GM12891 (cell line): ENCODE measurements around the gene TSPYL1.

Source experiments
- POLR2A ChIP-seq: IDR thresholded peaks from 2 replicates; pipeline ENCODE4 v1.6.1; 2011; ENCODE audit warnings: low read depth, low read length, control low read depth
- POLR2AphosphoS5 ChIP-seq: IDR thresholded peaks from 2 replicates; pipeline ENCODE4 v1.6.1; 2011; ENCODE audit warnings: low read depth, low read length, control low read depth
- POU2F2 ChIP-seq: IDR thresholded peaks from 2 replicates; pipeline ENCODE4 v1.6.1; 2011; ENCODE audit warnings: low read depth, mild to moderate bottlenecking, control low read depth, low read length, moderate library complexity
- TAF1 ChIP-seq: IDR thresholded peaks from 2 replicates; pipeline ENCODE4 v1.6.1; 2011; ENCODE audit warnings: low read depth, low read length, control low read depth

DNA sequence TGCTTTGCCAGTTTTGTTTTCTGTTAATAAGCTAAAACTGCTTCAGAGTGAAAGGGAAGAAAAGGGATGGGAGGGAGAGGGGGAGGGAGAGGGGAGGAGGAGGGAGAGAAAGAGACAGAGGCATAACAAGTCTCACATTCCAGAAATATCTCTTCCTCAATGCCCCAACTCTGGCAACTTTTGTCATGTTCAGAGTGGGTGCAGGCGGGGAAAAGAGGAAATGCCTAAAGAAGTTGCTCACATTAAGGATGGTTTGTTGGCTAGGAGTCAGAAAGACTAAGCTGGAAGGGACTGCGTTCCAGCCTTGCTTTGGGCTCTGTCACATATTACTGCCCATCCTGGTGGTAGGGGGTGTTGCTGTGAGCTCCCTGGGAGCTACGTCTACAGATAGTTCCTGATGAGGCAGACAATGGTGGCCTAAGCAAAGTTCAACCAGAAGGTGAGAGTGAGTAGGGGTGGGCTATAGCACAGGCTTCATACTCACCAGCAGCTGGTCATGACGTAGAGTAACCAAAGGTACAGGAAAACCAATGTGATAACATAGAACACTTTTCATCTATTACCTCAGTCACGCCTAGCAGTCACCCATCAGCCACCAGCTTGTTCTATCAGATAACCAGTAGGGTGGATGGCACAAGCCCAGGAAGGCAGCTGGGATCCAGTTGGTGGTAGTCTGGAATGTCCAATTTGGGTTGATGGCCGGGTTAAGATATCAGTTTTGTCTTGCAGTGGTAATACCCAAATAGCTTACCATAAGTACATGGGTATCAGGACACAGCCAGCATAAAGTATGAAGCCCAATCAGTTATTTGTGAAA, 28.0 kb downstream of the TSPYL1 start:
- TF ChIP-seq POU2F2 (no peak), POLR2A (no peak), POLR2AphosphoS5 (no peak), TAF1 (no peak)
